A549 (cell line): ENCODE data around the gene TBXA2R. TPM values are rescaled to one million over a fixed set of nuclear protein-coding genes. Genes with fewer than 3 reads are reported as not detected.

Source experiments
- ATAC-seq, 2 experiments: fragments of 200-7000 bp in 1 of 2; fragments of >200 bp in 1 of 2; cut with Nextera tagmentation in 1 of 2; cut with Tn5 transposase in 1 of 2; 3 replicates each; pipeline versions ENCODE4 v1.8.0 to v1.9.1; 2018 to 2020; ENCODE audit warnings: mild to moderate bottlenecking in 1 of 2, moderate library complexity in 1 of 2
- CTCF ChIA-PET: fragments of 300-600 bp; sonication (Branson Sonifier 250); formaldehyde crosslinking; extraction: SDS; loops from one replicate; lab custom pipeline; 2021; ENCODE audit warnings: antibody characterized with exemption, inconsistent platforms; lab: Yijun Ruan, JAX
- POLR2A ChIA-PET: fragments of 350-600 bp; formaldehyde crosslinking; extraction: SDS; loops from one replicate; lab custom pipeline; 2021; ENCODE audit warnings: antibody characterized with exemption, inconsistent platforms; lab: Yijun Ruan, JAX
- DNase-seq, 2 experiments: peaks; one replicate each; pipeline versions ENCODE4 v3.0.0 to v3.0.0-alpha.2; 2011 to 2016; ENCODE audit warnings: low read depth in 1 of 2, low spot score in 1 of 2
- FAIRE-seq: peaks from 2 replicates; lab custom pipeline; 2011; peaks lifted over from hg19 to GRCh38; lab: Jason Lieb, UNC
- H3K27ac ChIP-seq, 2 experiments: fragments of >200 bp; sonication (Bioruptor Twin); formaldehyde crosslinking; 3 replicates each; pipeline ENCODE4 v1.5.1; 2016 to 2017
- H3K4me1 ChIP-seq: fragments of >200 bp; sonication (Bioruptor Twin); formaldehyde crosslinking; 3 replicates; pipeline ENCODE4 v1.6.1; 2016
- H3K4me2 ChIP-seq: fragments of >200 bp; sonication (Bioruptor Twin); formaldehyde crosslinking; 3 replicates; pipeline ENCODE4 v1.6.1; 2016
- H3K4me3 ChIP-seq: fragments of >200 bp; sonication (Bioruptor Twin); formaldehyde crosslinking; 3 replicates; pipeline ENCODE4 v1.5.1; 2016
- H3K9me3 ChIP-seq: fragments of >200 bp; sonication (Bioruptor Twin); formaldehyde crosslinking; 3 replicates; pipeline ENCODE4 v1.6.1; 2016
- ATOH8 ChIP-seq: fragments of 250-450 bp; sonication (Bioruptor Pico); IDR thresholded peaks from 2 replicates; pipeline ENCODE4 v1.5.0; 2020; ENCODE audit warnings: low read depth, mild to moderate bottlenecking, moderate library complexity
- BHLHE40 ChIP-seq: IDR thresholded peaks from 2 replicates; pipeline ENCODE4 v1.6.1; 2012; ENCODE audit warnings: low read depth, low read length, inconsistent platforms
- EHF ChIP-seq: fragments of 250-450 bp; sonication (Bioruptor Pico); IDR thresholded peaks from 2 replicates; pipeline ENCODE4 v1.5.0; 2020; ENCODE audit warnings: mild to moderate bottlenecking
- ESRRA ChIP-seq: fragments of 150-350 bp; IDR thresholded peaks from 2 replicates; pipeline ENCODE4 v1.6.1; 2014; ENCODE audit warnings: mild to moderate bottlenecking, low read length, borderline replicate concordance
- FOSB ChIP-seq: fragments of 250-450 bp; sonication (Bioruptor Pico); IDR thresholded peaks from 2 replicates; pipeline ENCODE4 v1.5.0; 2020; ENCODE audit warnings: mild to moderate bottlenecking, moderate library complexity
- FOXS1 ChIP-seq: fragments of 250-450 bp; sonication (Bioruptor Pico); IDR thresholded peaks from 2 replicates; pipeline ENCODE4 v1.5.0; 2020; ENCODE audit warnings: mild to moderate bottlenecking, moderate library complexity
- HDAC2 ChIP-seq: fragments of 200-600 bp; sonication (generic); IDR thresholded peaks from 2 replicates; pipeline ENCODE4 v1.6.1; 2016
- HOXB13 ChIP-seq: fragments of 250-450 bp; sonication (Bioruptor Pico); IDR thresholded peaks from 2 replicates; pipeline ENCODE4 v1.5.0; 2020; ENCODE audit warnings: low read depth, mild to moderate bottlenecking, moderate library complexity
- JUN ChIP-seq, 2 experiments: fragments of >200 bp; sonication (Bioruptor Twin); formaldehyde crosslinking; IDR thresholded peaks; 2 replicates in 1 of 2; 3 replicates in 1 of 2; pipeline ENCODE4 v1.6.1; 2016 to 2017
- MAFK ChIP-seq: fragments of 450-650 bp; IDR thresholded peaks from 2 replicates; pipeline ENCODE4 v1.6.1; 2014; ENCODE audit not compliant: partially characterized antibody
- PBX3 ChIP-seq: IDR thresholded peaks from 2 replicates; pipeline ENCODE4 v1.6.1; 2012
- POLR2A ChIP-seq: IDR thresholded peaks from 2 replicates; pipeline ENCODE4 v1.6.1; 2012; ENCODE audit warnings: mild to moderate bottlenecking, low read length
- RARB ChIP-seq: fragments of 250-450 bp; sonication (Bioruptor Pico); IDR thresholded peaks from 2 replicates; pipeline ENCODE4 v1.8.0; 2021; ENCODE audit warnings: mild to moderate bottlenecking, moderate library complexity
- RCOR1 ChIP-seq: fragments of 150-350 bp; IDR thresholded peaks from 2 replicates; pipeline ENCODE4 v1.6.1; 2014; ENCODE audit warnings: antibody characterized with exemption, low read length, low read depth
- SMC3 ChIP-seq: fragments of >200 bp; sonication (Bioruptor Twin); formaldehyde crosslinking; IDR thresholded peaks from 3 replicates; pipeline ENCODE4 v1.6.1; 2018; ENCODE audit warnings: inconsistent platforms
- TFCP2L1 ChIP-seq: fragments of 250-450 bp; sonication (Bioruptor Pico); IDR thresholded peaks from 2 replicates; pipeline ENCODE4 v1.5.0; 2021; ENCODE audit warnings: mild to moderate bottlenecking
- ZSCAN20 ChIP-seq: fragments of 250-450 bp; sonication (Bioruptor Pico); IDR thresholded peaks from 2 replicates; pipeline ENCODE4 v1.8.0; 2022; ENCODE audit warnings: mild to moderate bottlenecking, moderate library complexity
- WGBS: methylation state at CpG from one replicate; pipeline ENCODE4 v1.1.6; 2017; ENCODE audit errors: missing lambda C conversion rate; 5-methylcytosine and 5-hydroxymethylcytosine counted together
- polyA plus RNA-seq, 4 experiments: library from polyadenylated mRNA; depleted of rRNA in 3 of 4; stranded (reverse); fragments of >200 nt; fragmentation: RNase III in 1 of 4; extraction: RNeasy Plus Mini Kit Qiagen cat#74134 plus additional on column Dnase treatment in 1 of 4; gene quantifications; 2 replicates in 3 of 4; 3 replicates in 1 of 4; pipeline ENCODE4 v1.2.3, GENCODE V29; 2011 to 2017
- TF ChIP-seq, protein P1 (sequence below): fragments of 200-600 bp; sonication (generic); IDR thresholded peaks from 2 replicates; pipeline ENCODE4 v1.6.1; 2016; ENCODE audit warnings: antibody characterized with exemption, mild to moderate bottlenecking, moderate library complexity
- TF ChIP-seq, protein P2 (sequence below): fragments of >200 bp; sonication (Bioruptor Twin); formaldehyde crosslinking; IDR thresholded peaks from 3 replicates; pipeline ENCODE4 v1.5.1; 2016

The TBXA2R gene
- polyA plus RNA-seq, 2 of the 4 experiments (the other 2 are of a cell fraction), result 0.13 to 0.49 TPM

- ATAC-seq, result no peak
- ChIA-PET CTCF (interaction anchor here (1.3 kb wide), 1 partner anchor 14 kb away, joined by 3 read pairs; no protein-coding TSS in a partner anchor), POLR2A (no interaction called here)
- H3K9me3 ChIP-seq, result no peaks in the 10 kb centered on the region
- no peak for DNase-seq
- H3K4me3 ChIP-seq, result no peak overlapping the region
- no peak overlapping the region for H3K4me2 ChIP-seq
- H3K27ac ChIP-seq, result no peak overlapping the region
- FAIRE-seq, result no peak
- 97% methylated on average over 6 of the region's 14 CpGs for WGBS
- TF ChIP-seq FOXS1 (CRISPR knock-in tag) (no peak), HDAC2 (no peak), JUN (IDR thresholded peaks at IDR 0.05) (no peak), MAFK (no peak), ESRRA (no peak), ATOH8 (CRISPR knock-in tag) (no peak), HOXB13 (CRISPR knock-in tag) (no peak)
- H3K4me1 ChIP-seq, result no peaks in the 10 kb centered on the region
Measured at GRCh38 chr19:3652422-3652821, 45.7 kb upstream of the TBXA2R start.

DNA sequence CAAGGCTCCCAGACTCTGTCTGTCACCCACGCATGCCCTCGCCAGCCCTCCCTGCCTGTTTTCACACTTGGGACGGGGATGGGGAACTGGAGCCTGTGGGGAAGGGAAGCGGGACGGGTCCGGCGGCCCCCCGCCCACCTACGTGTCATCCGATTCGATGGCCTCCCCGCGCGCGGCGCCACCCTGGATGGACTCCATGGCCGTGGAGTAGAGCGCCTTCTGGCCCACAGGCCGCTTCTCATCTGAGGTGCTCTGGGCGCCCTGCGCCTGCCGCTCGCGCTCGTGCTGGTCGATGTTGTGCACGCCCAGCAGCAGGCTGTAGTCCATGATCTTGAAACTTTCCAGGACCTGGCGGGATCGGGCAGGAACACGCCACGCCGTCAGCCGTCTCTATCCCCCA, 45.0 kb upstream of the TBXA2R start:
- Histone ChIP-seq H3K9me3 (no peaks in the 10 kb centered on the region), H3K4me3 (no peak overlapping the region), H3K27ac (no peak overlapping the region), H3K4me1 (no peaks in the 10 kb centered on the region), H3K4me2 (no peak overlapping the region)
- ChIA-PET CTCF (interaction anchor here (1.3 to 1.7 kb wide), 2 partner anchors 14 to 15 kb away, joined by 3 to 9 read pairs; no protein-coding TSS in a partner anchor), POLR2A (no interaction called here)
- WGBS, result 91% methylated on average over 9 of the region's 33 CpGs
- ATAC-seq (no peak), FAIRE-seq (no peak), DNase-seq (no peak)
- TF ChIP-seq POLR2A, result no peak
- no peak for TF ChIP-seq HOXB13 (CRISPR knock-in tag)

GRCh38 chr19:3649888-3650287, 43.2 kb upstream of the TBXA2R start:
- WGBS, result 100% methylated on average over 6 of the region's 16 CpGs
- CTCF ChIA-PET, result interaction anchor here (1.7 kb wide), 1 partner anchor 16 kb away, joined by 9 read pairs; no protein-coding TSS in a partner anchor
- FAIRE-seq (no peak), DNase-seq (no peak), ATAC-seq (no peak)
- no peaks in the 10 kb centered on the region for H3K9me3 ChIP-seq
- POLR2A ChIA-PET, result no interaction called here
- no peak overlapping the region for H3K4me2 ChIP-seq
- no peak overlapping the region for H3K27ac ChIP-seq
- no peak overlapping the region for H3K4me3 ChIP-seq
- H3K4me1 ChIP-seq, result no peaks in the 10 kb centered on the region
- TF ChIP-seq RCOR1 (no peak), HDAC2 (no peak), SMC3 (no peak), RARB (CRISPR knock-in tag) (no peak), ATOH8 (CRISPR knock-in tag) (no peak), BHLHE40 (no peak)

- CTCF ChIA-PET, result no interaction called here
- DNase-seq (no peak), FAIRE-seq (no peak), ATAC-seq (no peak)
- Histone ChIP-seq H3K4me1 (no peaks in the 10 kb centered on the region), H3K4me2 (no peak overlapping the region), H3K9me3 (no peaks in the 10 kb centered on the region), H3K4me3 (no peak overlapping the region), H3K27ac (no peak overlapping the region)
- 87% methylated on average over 13 of the region's 33 CpGs for WGBS
- POLR2A ChIA-PET, result no interaction called here
- TF ChIP-seq, protein P1, sequence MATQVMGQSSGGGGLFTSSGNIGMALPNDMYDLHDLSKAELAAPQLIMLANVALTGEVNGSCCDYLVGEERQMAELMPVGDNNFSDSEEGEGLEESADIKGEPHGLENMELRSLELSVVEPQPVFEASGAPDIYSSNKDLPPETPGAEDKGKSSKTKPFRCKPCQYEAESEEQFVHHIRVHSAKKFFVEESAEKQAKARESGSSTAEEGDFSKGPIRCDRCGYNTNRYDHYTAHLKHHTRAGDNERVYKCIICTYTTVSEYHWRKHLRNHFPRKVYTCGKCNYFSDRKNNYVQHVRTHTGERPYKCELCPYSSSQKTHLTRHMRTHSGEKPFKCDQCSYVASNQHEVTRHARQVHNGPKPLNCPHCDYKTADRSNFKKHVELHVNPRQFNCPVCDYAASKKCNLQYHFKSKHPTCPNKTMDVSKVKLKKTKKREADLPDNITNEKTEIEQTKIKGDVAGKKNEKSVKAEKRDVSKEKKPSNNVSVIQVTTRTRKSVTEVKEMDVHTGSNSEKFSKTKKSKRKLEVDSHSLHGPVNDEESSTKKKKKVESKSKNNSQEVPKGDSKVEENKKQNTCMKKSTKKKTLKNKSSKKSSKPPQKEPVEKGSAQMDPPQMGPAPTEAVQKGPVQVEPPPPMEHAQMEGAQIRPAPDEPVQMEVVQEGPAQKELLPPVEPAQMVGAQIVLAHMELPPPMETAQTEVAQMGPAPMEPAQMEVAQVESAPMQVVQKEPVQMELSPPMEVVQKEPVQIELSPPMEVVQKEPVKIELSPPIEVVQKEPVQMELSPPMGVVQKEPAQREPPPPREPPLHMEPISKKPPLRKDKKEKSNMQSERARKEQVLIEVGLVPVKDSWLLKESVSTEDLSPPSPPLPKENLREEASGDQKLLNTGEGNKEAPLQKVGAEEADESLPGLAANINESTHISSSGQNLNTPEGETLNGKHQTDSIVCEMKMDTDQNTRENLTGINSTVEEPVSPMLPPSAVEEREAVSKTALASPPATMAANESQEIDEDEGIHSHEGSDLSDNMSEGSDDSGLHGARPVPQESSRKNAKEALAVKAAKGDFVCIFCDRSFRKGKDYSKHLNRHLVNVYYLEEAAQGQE, result no peak
- TF ChIP-seq FOSB (CRISPR knock-in tag), result no peak
- no peak for TF ChIP-seq ZSCAN20 (CRISPR knock-in tag)
- TF ChIP-seq RCOR1, result no peak
- TF ChIP-seq, protein P2, sequence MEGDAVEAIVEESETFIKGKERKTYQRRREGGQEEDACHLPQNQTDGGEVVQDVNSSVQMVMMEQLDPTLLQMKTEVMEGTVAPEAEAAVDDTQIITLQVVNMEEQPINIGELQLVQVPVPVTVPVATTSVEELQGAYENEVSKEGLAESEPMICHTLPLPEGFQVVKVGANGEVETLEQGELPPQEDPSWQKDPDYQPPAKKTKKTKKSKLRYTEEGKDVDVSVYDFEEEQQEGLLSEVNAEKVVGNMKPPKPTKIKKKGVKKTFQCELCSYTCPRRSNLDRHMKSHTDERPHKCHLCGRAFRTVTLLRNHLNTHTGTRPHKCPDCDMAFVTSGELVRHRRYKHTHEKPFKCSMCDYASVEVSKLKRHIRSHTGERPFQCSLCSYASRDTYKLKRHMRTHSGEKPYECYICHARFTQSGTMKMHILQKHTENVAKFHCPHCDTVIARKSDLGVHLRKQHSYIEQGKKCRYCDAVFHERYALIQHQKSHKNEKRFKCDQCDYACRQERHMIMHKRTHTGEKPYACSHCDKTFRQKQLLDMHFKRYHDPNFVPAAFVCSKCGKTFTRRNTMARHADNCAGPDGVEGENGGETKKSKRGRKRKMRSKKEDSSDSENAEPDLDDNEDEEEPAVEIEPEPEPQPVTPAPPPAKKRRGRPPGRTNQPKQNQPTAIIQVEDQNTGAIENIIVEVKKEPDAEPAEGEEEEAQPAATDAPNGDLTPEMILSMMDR, result no peak
- TF ChIP-seq RARB (CRISPR knock-in tag), result no peak
- TF ChIP-seq PBX3, result no peak
- TF ChIP-seq TFCP2L1 (CRISPR knock-in tag), result no peak
- TF ChIP-seq EHF (CRISPR knock-in tag), result no peak
- TF ChIP-seq ATOH8 (CRISPR knock-in tag), result no peak
Measured at GRCh38 chr19:3648037-3648905, 41.6 kb upstream of the TBXA2R start.
